Stimulated activated CD8-positive, alpha-beta memory T cell treated with anti-CD3 and anti-CD28 coated beads, Interleukin-4, amount 100 ng/mL, for 48 hours (primary cell): Measurements from ENCODE around the gene RTN4R.

ENCODE experiments used
- DNase-seq: peaks from one replicate; pipeline ENCODE4 v3.0.0-alpha.2; 2020

The RTN4R gene

DNA sequence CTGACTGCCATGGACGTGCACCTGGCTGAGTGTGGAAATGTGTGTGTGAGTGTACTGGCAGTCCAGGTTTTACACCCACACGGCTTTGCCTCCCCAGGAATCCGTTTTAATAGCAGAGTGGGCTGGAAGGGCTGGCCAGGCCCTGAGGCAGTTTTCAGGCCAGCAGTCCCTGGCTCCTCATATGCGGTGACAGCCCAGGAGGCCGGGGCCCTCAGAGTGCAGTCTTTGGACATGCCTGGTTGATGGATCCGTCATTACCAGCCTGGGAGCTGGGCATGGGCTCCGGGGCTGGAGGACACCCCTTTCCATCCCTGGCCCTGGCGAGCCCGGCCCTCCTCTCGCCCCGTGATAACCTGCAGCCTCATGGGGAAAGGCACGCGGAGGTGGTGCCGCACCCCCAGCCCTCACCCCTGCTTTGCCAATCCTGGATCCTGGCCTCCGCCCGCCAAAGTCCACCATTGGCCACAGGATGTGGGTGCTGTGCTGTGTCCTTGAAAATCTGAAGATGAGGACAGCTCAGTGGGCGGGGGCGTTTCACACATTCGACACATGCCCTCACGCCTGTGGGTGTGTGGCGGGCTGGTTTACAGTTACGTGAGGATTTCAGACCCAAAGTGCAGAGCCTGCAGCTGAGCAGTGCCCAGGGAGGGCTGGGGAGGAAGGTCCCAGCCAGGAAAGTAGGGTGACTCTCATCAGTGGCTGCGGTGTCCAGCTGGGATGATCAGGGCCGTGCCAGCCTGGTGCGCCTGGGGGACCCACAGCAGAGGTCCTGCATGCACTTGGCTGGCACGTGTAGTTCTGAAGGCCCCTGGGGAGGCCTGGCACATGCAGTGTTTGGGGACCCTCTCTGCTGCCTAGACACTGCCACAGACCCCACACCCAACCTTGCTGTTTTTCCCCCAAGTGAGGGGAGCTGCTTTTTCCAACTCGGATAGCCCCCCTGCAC lies 55.1 kb downstream of the RTN4R start:
- DNase-seq: peak; percentile 32

GRCh38 chr22:20211997-20212753 lies 55.9 kb downstream of the RTN4R start:
- DNase-seq: no peak

- no peak for DNase-seq
Measured at GRCh38 chr22:20211409-20211996, 56.6 kb downstream of the RTN4R start.

DNA sequence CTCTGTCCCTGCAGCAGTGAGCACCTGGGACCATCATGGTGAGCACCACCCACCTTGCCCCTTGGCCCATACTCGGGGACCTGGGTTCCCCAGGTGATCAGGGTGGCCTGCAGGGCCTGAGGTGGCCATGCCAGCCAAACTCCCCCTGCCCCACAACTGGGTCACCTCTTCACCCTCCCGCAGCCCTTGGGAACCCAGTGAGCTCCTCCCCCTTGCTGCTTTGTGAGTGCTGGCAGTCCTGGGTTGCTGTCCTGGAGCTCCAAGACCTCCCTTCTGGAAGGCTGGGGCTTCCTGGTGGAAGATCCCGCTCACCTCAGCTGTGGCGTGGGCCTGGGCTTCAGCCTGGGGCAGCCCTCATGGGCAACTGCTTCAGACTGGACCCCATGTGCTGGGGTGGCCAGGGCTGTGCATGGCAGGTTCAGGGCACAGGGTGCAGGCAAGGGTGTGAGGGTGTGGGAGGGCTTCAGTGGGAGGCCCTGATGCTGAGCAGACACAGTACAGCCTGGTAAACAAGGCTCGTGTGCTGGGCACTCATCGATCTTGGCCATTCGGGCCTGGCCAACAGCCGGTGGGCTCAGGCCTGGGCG lies 57.6 kb downstream of the RTN4R start:
- no peak for DNase-seq

GRCh38 chr22:20209761-20210250 lies 58.3 kb downstream of the RTN4R start:
- no peak for DNase-seq

GRCh38 chr22:20208713-20209310 lies 59.3 kb downstream of the RTN4R start:
- DNase-seq: no peak

GRCh38 chr22:20207277-20208025 lies 60.7 kb downstream of the RTN4R start:
- DNase-seq: no peak

DNA sequence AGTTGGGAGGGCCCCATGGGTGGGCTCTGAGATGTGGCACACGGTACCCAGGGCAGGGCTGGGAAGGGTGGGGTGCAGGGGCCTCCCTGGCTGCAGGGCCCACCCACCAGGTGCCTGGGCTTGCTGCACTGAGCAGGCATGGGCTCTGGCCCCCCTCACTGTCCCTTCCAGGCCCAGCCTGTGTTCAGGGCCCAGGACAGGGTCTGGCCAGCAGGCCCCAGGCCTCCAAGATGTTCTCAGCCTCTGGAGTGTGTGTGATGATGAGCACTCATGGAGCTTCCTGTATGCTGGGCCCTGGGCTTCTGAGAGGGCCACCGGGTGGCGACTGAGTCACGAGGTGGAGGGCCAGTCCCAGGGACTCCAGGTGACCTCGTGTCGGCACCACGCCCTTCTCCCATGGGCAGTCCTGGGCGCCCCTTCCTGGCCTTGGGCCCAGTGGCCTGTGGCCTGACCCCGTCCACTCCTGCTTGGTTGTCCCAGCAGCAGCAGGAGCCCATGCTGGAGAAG lies 61.4 kb downstream of the RTN4R start:
- DNase-seq: peak; percentile 27

DNA sequence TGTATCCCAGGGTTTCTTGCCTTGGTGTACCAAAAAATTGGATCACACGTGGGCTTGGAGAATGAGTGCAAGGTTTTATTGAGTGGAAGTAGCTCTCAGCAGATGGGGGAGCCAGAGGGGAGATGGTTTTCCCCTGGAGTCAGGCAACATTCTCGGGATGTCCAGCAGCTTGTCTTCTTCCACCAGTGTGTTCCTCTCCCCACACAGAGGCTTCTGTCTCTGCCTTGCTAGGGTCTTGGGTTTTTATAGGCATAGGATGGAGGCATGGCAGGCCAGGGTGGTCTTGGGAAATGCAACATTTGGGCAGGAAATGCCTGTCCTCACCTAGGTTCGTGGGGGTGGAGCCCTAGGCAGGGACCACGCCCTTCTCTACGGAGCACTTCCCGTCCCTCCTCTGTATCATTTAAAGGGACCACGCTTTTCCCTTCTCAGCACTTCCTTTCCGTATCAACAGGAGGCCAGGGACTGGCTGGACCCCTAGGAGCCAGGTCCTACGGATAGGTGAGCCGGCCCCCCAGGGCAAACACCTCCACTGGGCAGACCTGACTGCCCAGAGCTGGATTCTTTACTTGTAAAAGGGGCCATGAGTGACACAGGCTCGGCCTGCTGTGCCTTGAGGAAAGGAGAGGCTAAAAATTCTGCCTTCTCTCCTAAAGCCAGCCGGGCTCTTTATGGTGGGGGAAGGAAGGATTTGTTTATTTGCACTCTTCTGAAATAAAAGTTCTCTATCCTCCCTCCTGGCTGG lies 62.0 kb downstream of the RTN4R start:
- peak; percentile 80 for DNase-seq

DNA sequence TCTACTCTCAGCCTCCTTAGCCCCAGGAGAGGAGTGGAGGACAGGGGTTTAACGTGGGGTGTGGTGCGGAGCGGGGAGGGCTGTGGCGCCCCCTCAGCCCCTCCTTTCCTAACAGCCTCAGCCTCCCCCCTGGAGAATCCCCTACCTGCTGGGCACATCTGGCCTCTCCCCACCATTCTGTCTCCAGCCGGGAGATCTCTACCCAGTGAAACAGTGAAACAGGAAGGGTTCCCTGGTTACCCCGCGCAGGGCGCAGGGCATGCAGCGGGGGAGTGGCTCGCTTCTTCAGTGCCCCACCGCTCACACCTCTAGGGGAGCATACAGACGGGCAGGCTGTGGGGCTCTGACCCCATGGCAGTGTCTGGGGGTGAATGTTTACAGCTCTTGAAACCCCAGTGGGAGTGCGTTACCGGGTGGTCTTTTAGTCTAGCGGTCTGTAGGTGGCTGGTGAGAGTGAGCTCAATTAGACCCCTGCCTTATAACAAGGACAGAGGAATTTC lies 62.6 kb downstream of the RTN4R start:
- no peak for DNase-seq

DNA sequence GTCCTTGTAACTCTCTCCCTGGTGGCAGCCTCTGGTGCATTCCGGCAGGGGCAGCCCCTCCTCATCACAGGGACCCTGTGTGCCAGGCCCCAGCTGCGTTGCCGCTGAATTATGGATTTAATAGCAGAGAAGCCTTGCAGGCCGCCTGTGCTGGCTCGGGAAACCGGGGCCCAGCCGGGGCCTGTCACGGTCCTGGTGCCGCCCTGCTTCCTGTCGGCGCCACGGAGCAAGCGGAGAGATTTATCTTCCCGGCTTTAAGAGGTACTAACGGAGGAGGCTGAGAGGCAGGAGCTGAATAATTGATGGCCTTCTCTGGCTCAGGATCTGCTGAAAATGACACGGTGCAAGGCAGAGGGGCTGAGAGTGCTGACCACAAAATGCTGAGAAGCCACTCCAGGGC lies 63.3 kb downstream of the RTN4R start:
- DNase-seq: no peak

DNA sequence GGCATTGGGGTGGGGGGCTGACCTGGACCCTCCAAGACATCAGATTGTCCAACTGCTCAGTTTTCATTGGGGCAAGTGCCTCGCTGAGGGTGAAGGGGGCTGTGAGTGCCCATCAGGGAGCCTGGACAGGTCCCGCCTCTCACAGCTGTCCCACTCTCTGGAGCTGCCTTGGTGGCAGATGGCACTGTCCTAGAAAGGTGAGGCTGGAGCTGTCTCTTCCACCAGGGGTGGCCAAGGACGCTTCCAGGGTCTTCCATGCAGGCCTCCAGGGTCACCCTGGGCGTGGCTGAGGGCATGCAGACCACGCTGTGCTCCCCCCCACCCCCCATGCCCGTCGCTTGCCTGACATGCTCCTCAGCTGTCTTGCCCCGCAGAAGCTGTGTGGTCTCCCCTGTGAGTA lies 63.8 kb downstream of the RTN4R start:
- DNase-seq: no peak

GRCh38 chr22:20203552-20204201 lies 64.4 kb downstream of the RTN4R start:
- no peak for DNase-seq

DNA sequence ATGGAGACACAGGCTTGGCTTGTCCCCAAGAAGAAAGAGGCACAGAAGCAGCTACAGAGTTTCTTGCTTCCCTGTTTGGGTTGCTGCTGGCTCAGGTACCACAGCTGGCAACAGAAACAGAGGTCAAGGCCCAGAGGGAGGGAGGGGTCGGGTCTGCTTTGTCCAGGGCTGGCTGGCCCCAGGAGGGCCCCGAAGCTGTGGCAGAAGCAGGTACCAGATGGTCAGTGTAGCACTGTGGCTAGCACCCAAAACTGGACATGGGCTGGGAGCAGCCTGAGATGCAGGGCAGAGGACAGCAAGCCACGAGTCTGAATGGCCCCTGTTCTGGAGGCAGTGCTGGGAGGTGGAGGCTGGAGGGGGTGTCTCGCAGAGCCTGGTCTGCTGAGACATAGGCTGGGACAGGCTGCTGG lies 65.0 kb downstream of the RTN4R start:
- no peak for DNase-seq

DNA sequence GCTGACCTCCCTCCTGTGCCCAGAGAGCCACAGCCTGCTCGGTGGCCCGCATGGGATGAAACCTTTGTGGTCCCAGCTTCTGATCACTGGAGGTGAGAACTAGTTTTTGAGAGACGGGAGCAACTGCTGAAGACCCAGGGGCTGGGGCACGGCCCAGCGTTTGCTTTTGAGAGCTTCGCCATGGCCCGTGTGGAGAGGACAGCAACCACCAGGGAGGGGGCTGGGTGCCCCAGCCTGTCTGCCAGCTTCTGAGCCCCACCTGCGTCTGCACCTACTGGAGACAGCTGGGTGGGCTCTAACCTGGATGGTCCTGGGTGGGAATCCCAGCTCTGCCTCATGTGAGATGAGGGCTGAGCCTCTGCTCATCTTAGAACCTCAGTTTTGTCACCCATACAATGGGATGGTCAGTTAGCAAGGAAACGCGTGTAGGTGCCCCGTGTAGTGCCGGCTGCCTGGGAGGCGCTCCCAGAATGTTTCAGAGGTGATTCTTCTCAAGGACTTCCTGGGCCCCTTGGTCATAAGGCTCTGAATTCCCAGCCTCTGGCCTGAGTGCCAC lies 66.2 kb downstream of the RTN4R start:
- DNase-seq: no peak

DNA sequence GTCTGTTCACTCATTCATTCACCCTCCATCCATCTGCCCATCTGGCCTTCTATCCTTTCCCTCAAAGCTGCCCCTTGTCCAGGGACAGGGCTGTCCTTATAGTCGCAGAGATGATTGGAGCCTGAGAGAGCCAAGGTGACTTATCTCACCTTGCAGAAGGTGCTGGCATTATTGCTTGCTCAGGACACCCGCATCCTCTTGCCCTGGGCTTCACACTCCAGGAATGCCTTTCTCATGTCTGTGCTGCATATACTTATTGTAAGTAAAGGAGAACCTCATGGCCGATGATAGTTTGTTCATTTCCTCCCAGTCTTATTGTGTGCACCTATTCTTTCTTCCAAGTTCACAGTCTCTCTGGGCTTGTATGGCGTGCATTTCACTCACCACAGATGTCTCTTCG lies 68.2 kb downstream of the RTN4R start:
- DNase-seq: no peak

GRCh38 chr22:20199413-20199842 lies 68.7 kb downstream of the RTN4R start:
- DNase-seq: no peak

DNA sequence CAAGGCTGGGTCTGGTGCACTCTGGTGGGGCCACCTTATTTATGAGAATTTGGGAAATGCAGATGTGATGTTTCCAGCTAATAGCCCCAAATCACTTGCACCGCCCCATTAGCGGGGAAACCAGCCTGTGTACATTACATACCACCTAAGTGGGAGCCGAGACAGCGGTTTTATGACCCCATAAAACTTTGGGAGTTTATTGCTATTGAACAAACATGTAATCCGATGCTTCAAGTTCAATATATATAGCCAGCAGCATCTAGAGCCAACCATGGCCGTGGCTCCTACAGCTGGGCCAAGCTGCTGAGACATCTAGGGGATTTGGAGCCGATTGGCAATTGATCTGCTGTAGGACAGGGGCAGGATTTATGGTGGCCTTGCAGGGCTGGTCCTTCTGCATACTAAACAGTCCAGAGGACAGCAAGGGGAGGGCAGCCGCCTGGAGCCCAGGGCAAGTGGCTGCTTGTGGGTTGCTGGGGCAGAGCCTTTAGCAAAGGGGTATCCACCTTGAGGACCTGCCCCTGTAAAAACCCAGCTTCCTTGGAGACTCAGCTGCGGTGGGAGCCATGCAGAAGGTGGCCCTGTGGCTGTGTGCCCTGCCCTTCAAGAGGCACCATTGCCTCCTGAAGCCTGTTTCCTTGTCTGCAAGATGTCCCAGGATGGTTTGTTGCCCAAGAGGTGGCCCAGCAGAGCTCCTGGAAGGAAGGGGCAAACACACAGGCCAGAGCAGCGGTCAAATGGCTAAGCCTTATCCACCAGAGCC lies 69.4 kb downstream of the RTN4R start:
- DNase-seq: no peak
